HG02943 (cell line): ENCODE measurements around the gene SORL1-AS1.

Experiments used
- ATAC-seq: cut with Tn5 transposase; IDR thresholded peaks from one replicate; pipeline ENCODE4 v1.9.1; 2021; ENCODE audit warnings: mild to moderate bottlenecking, low read depth, moderate library complexity; ENCODE audit not compliant: unreplicated experiment

The SORL1-AS1 gene

GRCh38 chr11:121406291-121406690, 46.5 kb downstream of the SORL1-AS1 start:
- ATAC-seq, result no peak

GRCh38 chr11:121405646-121406045, 47.1 kb downstream of the SORL1-AS1 start:
- ATAC-seq, result no peak

- no peak for ATAC-seq
Observed at GRCh38 chr11:121394785-121395184, 58.0 kb downstream of the SORL1-AS1 start.

GRCh38 chr11:121393855-121394254, 58.9 kb downstream of the SORL1-AS1 start:
- no peak for ATAC-seq

- ATAC-seq, result no peak
Observed at GRCh38 chr11:121391914-121392313, 60.9 kb downstream of the SORL1-AS1 start.

- ATAC-seq, result no peak
Observed at GRCh38 chr11:121389651-121390050, 63.1 kb downstream of the SORL1-AS1 start.
